H1 (cell line): ENCODE measurements around the gene HSD17B13. TPM values are rescaled to one million over a fixed set of nuclear protein-coding genes. Genes with fewer than 3 reads are reported as not detected.

Experiments used
- CTCF ChIA-PET: fragments of 300-600 bp; sonication (Branson Sonifier 250); formaldehyde crosslinking; loops from one replicate; lab custom pipeline; 2021; ENCODE audit not compliant: partially characterized antibody; lab: Charles Lee
- POLR2A ChIA-PET: fragments of 300-600 bp; sonication (Branson Sonifier 250); formaldehyde crosslinking; loops from one replicate; lab custom pipeline; 2021; ENCODE audit warnings: inconsistent platforms; ENCODE audit not compliant: partially characterized antibody; lab: Charles Lee
- DNase-seq, 2 experiments: peaks; one replicate each; pipeline versions ENCODE4 v3.0.0 to v3.0.0-alpha.2; 2010 to 2022; ENCODE audit warnings: low spot score in 2 of 2, low read depth in 1 of 2, mixed read lengths in 1 of 2
- FAIRE-seq: peaks from 2 replicates; lab custom pipeline; 2011; peaks lifted over from hg19 to GRCh38; lab: Jason Lieb, UNC
- H2AFZ ChIP-seq: 2 replicates; pipeline ENCODE4 v1.8.1; 2012; ENCODE audit warnings: low read length, inconsistent platforms
- H2AK5ac ChIP-seq: 2 replicates; pipeline ENCODE4 v1.6.1; 2013; ENCODE audit warnings: low read depth, low read length
- H2BK120ac ChIP-seq: replicated peaks from 2 replicates; pipeline ENCODE3; 2013; ENCODE audit warnings: low read depth, low read length, inconsistent platforms
- H2BK12ac ChIP-seq: 2 replicates; pipeline ENCODE4 v1.6.1; 2013; ENCODE audit warnings: low read depth, low read length
- H2BK15ac ChIP-seq: 2 replicates; pipeline ENCODE4 v1.6.1; 2013; ENCODE audit warnings: low read length
- H2BK20ac ChIP-seq: 2 replicates; pipeline ENCODE4 v1.6.1; 2013; ENCODE audit warnings: low read length
- H2BK5ac ChIP-seq: 2 replicates; pipeline ENCODE4 v1.6.1; 2013; ENCODE audit warnings: low read depth, low read length
- H3K14ac ChIP-seq: 2 replicates; pipeline ENCODE4 v1.6.1; 2013; ENCODE audit warnings: inconsistent platforms; ENCODE audit not compliant: insufficient read length
- H3K18ac ChIP-seq: 2 replicates; pipeline ENCODE4 v1.6.1; 2013; ENCODE audit warnings: low read length; ENCODE audit errors: extremely low read depth
- H3K23ac ChIP-seq: 2 replicates; pipeline ENCODE4 v1.6.1; 2013; ENCODE audit warnings: inconsistent platforms; ENCODE audit not compliant: insufficient read length
- H3K23me2 ChIP-seq: 2 replicates; pipeline ENCODE4 v1.6.1; 2013; ENCODE audit warnings: low read depth, low read length
- H3K27ac ChIP-seq: 2 replicates; pipeline ENCODE4 v1.6.1; 2011; ENCODE audit warnings: low read depth, low read length, inconsistent platforms
- H3K27me3 ChIP-seq, 4 experiments: replicated peaks in 1 of 4; 1 replicate in 1 of 4; 2 replicates in 3 of 4; pipeline versions ENCODE4 v1.6.1 to v1.8.1; 2011 to 2013; ENCODE audit warnings: low read length in 3 of 4, mild to moderate bottlenecking in 3 of 4, inconsistent platforms in 2 of 4, mixed read lengths in 2 of 4, moderate library complexity in 1 of 4; ENCODE audit not compliant: control insufficient read depth in 3 of 4, insufficient read depth in 3 of 4; ENCODE audit errors: extremely low read depth in 1 of 4
- H3K36me3 ChIP-seq, 4 experiments: 2 replicates each; pipeline versions ENCODE4 v1.6.1 to v1.8.1; 2011 to 2013; ENCODE audit warnings: mild to moderate bottlenecking in 4 of 4, low read length in 3 of 4, moderate library complexity in 2 of 4, control low read depth in 1 of 4, inconsistent platforms in 1 of 4; ENCODE audit not compliant: insufficient read depth in 4 of 4, control insufficient read depth in 2 of 4
- H3K4ac ChIP-seq: replicated peaks from 2 replicates; pipeline ENCODE3; 2013; ENCODE audit warnings: low read length, low read depth, mixed read lengths, inconsistent platforms; ENCODE audit not compliant: insufficient read length
- H3K4me1 ChIP-seq, 4 experiments: replicated peaks in 1 of 4; 1 replicate in 1 of 4; 2 replicates in 3 of 4; pipeline versions ENCODE4 v1.6.1 to v1.8.1; 2011 to 2013; ENCODE audit warnings: low read length in 3 of 4, inconsistent platforms in 2 of 4, mixed read lengths in 1 of 4; ENCODE audit not compliant: insufficient read depth in 4 of 4, control insufficient read depth in 3 of 4
- H3K4me2 ChIP-seq, 2 experiments: 2 replicates each; pipeline versions ENCODE4 v1.6.1 to v1.8.1; 2011 to 2013; ENCODE audit warnings: low read depth in 2 of 2, low read length in 2 of 2, control low read depth in 1 of 2, inconsistent platforms in 1 of 2, mild to moderate bottlenecking in 1 of 2; ENCODE audit not compliant: insufficient read depth in 1 of 2
- H3K4me3 ChIP-seq, 4 experiments: fragments of 200-600, 300-600 bp in 1 of 4; sonication (generic), shearing (Covaris generic), sonication (Bioruptor Twin) in 1 of 4; 2 replicates each; pipeline versions ENCODE4 v1.5.1 to v1.8.1; 2011 to 2016; ENCODE audit warnings: low read length in 4 of 4, low read depth in 3 of 4, control low read depth in 2 of 4, inconsistent platforms in 2 of 4, mild to moderate bottlenecking in 2 of 4, mixed read lengths in 1 of 4, moderate library complexity in 1 of 4; ENCODE audit not compliant: insufficient read depth in 2 of 4; ENCODE audit errors: extremely low read depth in 1 of 4
- H3K56ac ChIP-seq: replicated peaks from 2 replicates; pipeline ENCODE3; 2013; ENCODE audit warnings: low read depth, mild to moderate bottlenecking, mixed read lengths, low read length, inconsistent platforms; ENCODE audit not compliant: insufficient read length
- H3K79me1 ChIP-seq: 2 replicates; pipeline ENCODE4 v1.6.1; 2013; ENCODE audit warnings: low read depth, low read length, control low read depth
- H3K79me2 ChIP-seq, 2 experiments: 2 replicates each; pipeline versions ENCODE4 v1.6.1 to v1.8.1; 2012 to 2013; ENCODE audit warnings: low read length in 2 of 2, mild to moderate bottlenecking in 2 of 2, inconsistent platforms in 1 of 2; ENCODE audit not compliant: insufficient read depth in 2 of 2, control insufficient read depth in 1 of 2
- H3K9ac ChIP-seq, 4 experiments: replicated peaks in 1 of 4; 1 replicate in 1 of 4; 2 replicates in 3 of 4; pipeline versions ENCODE4 v1.6.1 to v1.8.1; 2011 to 2013; ENCODE audit warnings: low read depth in 3 of 4, low read length in 3 of 4, control low read depth in 2 of 4, mild to moderate bottlenecking in 2 of 4, moderate library complexity in 2 of 4, inconsistent platforms in 1 of 4; ENCODE audit errors: extremely low read depth in 1 of 4
- H3K9me3 ChIP-seq, 2 experiments: 2 replicates each; pipeline versions ENCODE4 v1.6.1 to v1.8.1; 2012 to 2013; ENCODE audit warnings: mild to moderate bottlenecking in 2 of 2, moderate library complexity in 2 of 2, control low read depth in 1 of 2, inconsistent platforms in 1 of 2, low read depth in 1 of 2, low read length in 1 of 2, mixed read lengths in 1 of 2; ENCODE audit not compliant: insufficient read depth in 2 of 2
- H4K20me1 ChIP-seq, 2 experiments: replicated peaks in 1 of 2; 2 replicates each; pipeline versions ENCODE3 to v1.8.1; 2011 to 2013; ENCODE audit warnings: inconsistent platforms in 2 of 2, low read length in 2 of 2, mild to moderate bottlenecking in 1 of 2; ENCODE audit not compliant: insufficient read depth in 2 of 2, control insufficient read depth in 1 of 2
- H4K5ac ChIP-seq: 2 replicates; pipeline ENCODE4 v1.6.1; 2013; ENCODE audit warnings: low read length, low read depth, mixed read lengths, inconsistent platforms; ENCODE audit not compliant: insufficient read length
- H4K8ac ChIP-seq: 2 replicates; pipeline ENCODE4 v1.8.0; 2013; ENCODE audit warnings: mild to moderate bottlenecking, moderate library complexity, low read length, inconsistent platforms; ENCODE audit not compliant: insufficient read depth; ENCODE audit errors: extremely low read depth
- H4K91ac ChIP-seq: replicated peaks from 2 replicates; pipeline ENCODE3; 2013; ENCODE audit warnings: low read length, mixed read lengths, inconsistent platforms; ENCODE audit not compliant: insufficient read length
- CBX5 ChIP-seq: fragments of 300-800, 300-1000 bp; sonication (generic); IDR thresholded peaks from 2 replicates; pipeline ENCODE4 v1.7.1; 2016; ENCODE audit warnings: antibody characterized with exemption, low read length, low read depth
- CBX8 ChIP-seq: fragments of 300-800, 300-1000 bp; sonication (generic); IDR thresholded peaks from 2 replicates; pipeline ENCODE4 v1.7.1; 2016; ENCODE audit warnings: low read depth, low read length, borderline replicate concordance
- EP300 ChIP-seq, 2 experiments: IDR thresholded peaks; 1 replicate in 1 of 2; 2 replicates in 1 of 2; pipeline ENCODE4 v1.6.1; 2011 to 2012; ENCODE audit warnings: low read depth in 2 of 2, low read length in 2 of 2, mild to moderate bottlenecking in 2 of 2, borderline replicate concordance in 1 of 2, inconsistent platforms in 1 of 2, moderate library complexity in 1 of 2
- GTF2F1 ChIP-seq: IDR thresholded peaks from 2 replicates; pipeline ENCODE4 v1.6.1; 2012; ENCODE audit warnings: low read depth, low read length, improper control_type of control experiment, borderline replicate concordance
- HDAC6 ChIP-seq: IDR thresholded peaks from one replicate; pipeline ENCODE4 v1.7.1; 2012; ENCODE audit warnings: low read depth, mild to moderate bottlenecking, inconsistent platforms, low read length, moderate library complexity
- KDM4A ChIP-seq: IDR thresholded peaks from one replicate; pipeline ENCODE4 v1.7.1; 2012; ENCODE audit warnings: low read depth, mild to moderate bottlenecking, moderate library complexity, low read length, inconsistent platforms; ENCODE audit not compliant: severe bottlenecking
- POLR2AphosphoS5 ChIP-seq: IDR thresholded peaks from 2 replicates; pipeline ENCODE4 v1.6.1; 2011; ENCODE audit warnings: low read depth, low read length
- TBP ChIP-seq: IDR thresholded peaks from 2 replicates; pipeline ENCODE4 v1.6.1; 2011; ENCODE audit warnings: low read depth, low read length, improper control_type of control experiment
- WGBS, 2 experiments: shearing (Covaris generic) in 1 of 2; methylation state at CpG; one replicate each; pipeline versions ENCODE4 v1.1.6 to v1.1.7; 2013 to 2015; ENCODE audit warnings: low lambda C conversion rate in 2 of 2, mixed read lengths in 2 of 2, inconsistent platforms in 1 of 2, low coverage in 1 of 2, missing lambda C conversion rate in 1 of 2; ENCODE audit not compliant: insufficient replicate concordance in 2 of 2, insufficient coverage in 1 of 2, insufficient read length in 1 of 2; ENCODE audit errors: extremely low coverage in 1 of 2, missing lambda C conversion rate in 1 of 2; 5-methylcytosine and 5-hydroxymethylcytosine counted together
- polyA plus RNA-seq, 7 experiments: library from polyadenylated mRNA; depleted of rRNA in 3 of 7; stranded (reverse) in 5 of 7; unstranded in 2 of 7; fragments of >200 nt in 5 of 7; fragments of 200-250 nt in 2 of 7; gene quantifications; 1 replicate in 5 of 7; 2 replicates in 1 of 7; 4 replicates in 1 of 7; pipeline versions ENCODE4 v1.2.1 to v1.2.3, GENCODE V29; 2011 to 2013; ENCODE audit warnings: missing spikeins in 2 of 7, mixed read lengths in 2 of 7
- total RNA-seq: library from RNA; stranded (reverse); fragmentation: NEBNext Ultra II Directional; extraction: Animal tissue kit (Norgen Biotek cat#: 25700); gene quantifications from 2 replicates; pipeline ENCODE4 v1.2.1, GENCODE V29; 2021
- TF ChIP-seq, protein P1 (sequence below): IDR thresholded peaks from 2 replicates; pipeline ENCODE4 v1.6.1; 2012; ENCODE audit warnings: inconsistent platforms
- TF ChIP-seq, protein P2 (sequence below), 3 experiments: IDR thresholded peaks; 1 replicate in 2 of 3; 2 replicates in 1 of 3; pipeline versions ENCODE4 v1.5.1 to v1.6.1; 2011; ENCODE audit warnings: low read length in 3 of 3, mild to moderate bottlenecking in 3 of 3, inconsistent platforms in 2 of 3, low read depth in 1 of 3, moderate library complexity in 1 of 3; ENCODE audit not compliant: insufficient read depth in 1 of 3; ENCODE audit errors: control extremely low read depth in 1 of 3

Gene HSD17B13
- total and polyA plus RNA-seq, 2 of the 8 experiments (the other 6 are each of a cell fraction or from before 2014, with no cell fraction given), result 0.09 to 0.13 TPM

GRCh38 chr4:87313756-87314155 lies 8.9 kb downstream of the HSD17B13 start:
- H3K9me3 ChIP-seq, result no peaks in the 10 kb centered on the region
- H3K18ac ChIP-seq, result no peak overlapping the region
- no peak overlapping the region for H3K23ac ChIP-seq
- H2BK120ac ChIP-seq, result no peak overlapping the region
- no peak overlapping the region for H4K5ac ChIP-seq
- no peak overlapping the region for H2BK12ac ChIP-seq
- no peak for FAIRE-seq
- H3K56ac ChIP-seq, result no peak overlapping the region
- no peaks in the 10 kb centered on the region for H4K20me1 ChIP-seq
- ChIA-PET CTCF (interaction anchor here (0.7 to 1.5 kb wide), 2 partner anchors 414 to 524 kb away, joined by 3 read pairs; no protein-coding TSS in a partner anchor), POLR2A (interaction anchor here (0.7 kb wide), 1 partner anchor 458 kb away, joined by 3 read pairs; no protein-coding TSS in a partner anchor)
- no peak overlapping the region for H3K9ac ChIP-seq
- no peak overlapping the region for H2BK20ac ChIP-seq
- H3K14ac ChIP-seq, result no peak overlapping the region
- no peaks in the 10 kb centered on the region for H3K23me2 ChIP-seq
- no peak overlapping the region for H2AK5ac ChIP-seq
- H3K27ac ChIP-seq, result no peak overlapping the region
- H2BK15ac ChIP-seq, result no peak overlapping the region
- no peaks in the 10 kb centered on the region for H3K27me3 ChIP-seq
- 91% methylated on average over 3 of the region's 3 CpGs; no CpG with 5 or more reads in 1 of the 2 experiments for WGBS, 2 experiments
- no peaks in the 10 kb centered on the region for H3K79me1 ChIP-seq
- DNase-seq, result no peak
- H3K4me1 ChIP-seq, result no peaks in the 10 kb centered on the region
- no peak overlapping the region for H4K91ac ChIP-seq
- H2AFZ ChIP-seq, result no peak overlapping the region
- H3K4me2 ChIP-seq, result no peak overlapping the region
- no peak overlapping the region for H3K4me3 ChIP-seq
- no peak overlapping the region for H3K4ac ChIP-seq
- no peak overlapping the region for H4K8ac ChIP-seq
- no peaks in the 10 kb centered on the region for H3K36me3 ChIP-seq
- no peaks in the 10 kb centered on the region for H3K79me2 ChIP-seq
- no peak overlapping the region for H2BK5ac ChIP-seq
- TF ChIP-seq CBX5 (no peak), KDM4A (no peak), POLR2AphosphoS5 (no peak), EP300 (IDR thresholded peaks at IDR 0.05; ENCODE audit: borderline replicate concordance in 1 of 2, low read depth in 2 of 2, low read length in 2 of 2) (no peak), TBP (no peak), CBX8 (no peak), GTF2F1 (no peak), HDAC6 (no peak)
- TF ChIP-seq, protein P1, sequence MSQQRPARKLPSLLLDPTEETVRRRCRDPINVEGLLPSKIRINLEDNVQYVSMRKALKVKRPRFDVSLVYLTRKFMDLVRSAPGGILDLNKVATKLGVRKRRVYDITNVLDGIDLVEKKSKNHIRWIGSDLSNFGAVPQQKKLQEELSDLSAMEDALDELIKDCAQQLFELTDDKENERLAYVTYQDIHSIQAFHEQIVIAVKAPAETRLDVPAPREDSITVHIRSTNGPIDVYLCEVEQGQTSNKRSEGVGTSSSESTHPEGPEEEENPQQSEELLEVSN, result no peak
- TF ChIP-seq, protein P2, sequence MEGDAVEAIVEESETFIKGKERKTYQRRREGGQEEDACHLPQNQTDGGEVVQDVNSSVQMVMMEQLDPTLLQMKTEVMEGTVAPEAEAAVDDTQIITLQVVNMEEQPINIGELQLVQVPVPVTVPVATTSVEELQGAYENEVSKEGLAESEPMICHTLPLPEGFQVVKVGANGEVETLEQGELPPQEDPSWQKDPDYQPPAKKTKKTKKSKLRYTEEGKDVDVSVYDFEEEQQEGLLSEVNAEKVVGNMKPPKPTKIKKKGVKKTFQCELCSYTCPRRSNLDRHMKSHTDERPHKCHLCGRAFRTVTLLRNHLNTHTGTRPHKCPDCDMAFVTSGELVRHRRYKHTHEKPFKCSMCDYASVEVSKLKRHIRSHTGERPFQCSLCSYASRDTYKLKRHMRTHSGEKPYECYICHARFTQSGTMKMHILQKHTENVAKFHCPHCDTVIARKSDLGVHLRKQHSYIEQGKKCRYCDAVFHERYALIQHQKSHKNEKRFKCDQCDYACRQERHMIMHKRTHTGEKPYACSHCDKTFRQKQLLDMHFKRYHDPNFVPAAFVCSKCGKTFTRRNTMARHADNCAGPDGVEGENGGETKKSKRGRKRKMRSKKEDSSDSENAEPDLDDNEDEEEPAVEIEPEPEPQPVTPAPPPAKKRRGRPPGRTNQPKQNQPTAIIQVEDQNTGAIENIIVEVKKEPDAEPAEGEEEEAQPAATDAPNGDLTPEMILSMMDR (IDR thresholded peaks at IDR 0.05; ENCODE audit: control extremely low read depth in 1 of 3, insufficient read depth in 1 of 3, low read depth in 1 of 3, low read length in 3 of 3), result no peak
